Uterus (tissue), 2 donors: ENCODE measurements around the gene PXT1.

Experiments
- CTCF ChIP-seq, 4 experiments: fragments of 200-600 bp in 2 of 4; fragments of 450-650 bp in 2 of 4; sonication (generic) in 2 of 4; IDR thresholded peaks; one replicate each; pipeline ENCODE4 v1.5.1; 2016 to 2019; ENCODE audit warnings: antibody characterized with exemption in 4 of 4, mild to moderate bottlenecking in 2 of 4, moderate library complexity in 1 of 4
- POLR2A ChIP-seq, 2 donors: fragments of 450-650 bp; IDR thresholded peaks; one replicate each; pipeline ENCODE4 v1.6.1; 2016; ENCODE audit warnings: antibody characterized with exemption in 2 of 2, mild to moderate bottlenecking in 1 of 2, moderate library complexity in 1 of 2

DNA sequence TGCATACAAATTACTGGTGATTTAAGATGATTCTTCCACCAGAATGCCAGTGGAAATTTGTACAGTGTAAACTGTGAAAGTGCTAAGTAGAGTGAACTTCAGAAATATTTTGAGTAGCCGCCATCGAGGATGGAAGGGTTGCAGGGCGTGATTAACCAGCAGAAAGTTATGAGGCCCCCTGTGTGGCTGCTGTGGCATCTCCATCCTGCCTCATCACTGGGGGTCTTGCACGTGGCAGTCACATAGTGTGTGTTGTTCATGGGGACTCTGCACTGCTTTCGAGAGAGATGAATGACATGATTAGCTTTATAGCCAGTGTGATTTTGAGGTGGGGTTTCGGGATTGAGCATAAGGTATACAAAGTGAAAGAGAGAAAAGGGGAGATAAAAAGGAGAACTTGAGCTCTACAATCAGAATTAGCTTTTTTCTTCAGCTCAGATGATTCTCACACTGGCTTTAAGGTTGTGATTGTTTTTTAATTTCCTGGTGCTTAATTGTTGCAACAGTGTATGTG lies 26.6 kb upstream of the PXT1 start:
- TF ChIP-seq POLR2A (IDR thresholded peaks at IDR 0.05) (no peak), CTCF (IDR thresholded peaks at IDR 0.05) (no peak)
